Measurements from ENCODE around the gene ABI3. TPM values are rescaled to one million over a fixed set of nuclear protein-coding genes. Genes with fewer than 3 reads are reported as not detected.

Gene ABI3
- total RNA-seq, 1 experiment from 2014 or later: not detected

- ChIA-PET CTCF (interaction anchor here (0.6 to 0.9 kb wide), 3 partner anchors 34 to 1051 kb away, joined by 3 to 9 read pairs (median 7); no protein-coding TSS in a partner anchor), POLR2A (no interaction called here)
- Histone ChIP-seq H3K4me1 (ENCODE audit: control insufficient read depth, insufficient read depth, low read length) (no peaks in the 10 kb centered on the region), H3K27me3 (ENCODE audit: control insufficient read depth, insufficient read depth, low read length) (no peaks in the 10 kb centered on the region), H3K27ac (ENCODE audit: low read length) (peak overlapping the region; percentile 23; the same call in 1 of the 2 replicates), H3K36me3 (ENCODE audit: control insufficient read depth, insufficient read depth, low read length) (no peaks in the 10 kb centered on the region), H3K9me3 (ENCODE audit: control insufficient read depth, insufficient read depth, low read depth, low read length) (no peaks in the 10 kb centered on the region), H3K4me3 (ENCODE audit: low read depth in 2 of 2, low read length in 2 of 2) (peak overlapping the region; percentile 50 to 76)
- TF ChIP-seq SIN3A (IDR thresholded peaks at IDR 0.05; ENCODE audit: borderline replicate concordance, insufficient read depth, low read depth, low read length) (no peak), TCF7L2 (IDR thresholded peaks at IDR 0.05; ENCODE audit: low read depth, low read length) (no peak), POLR2AphosphoS5 (IDR thresholded peaks at IDR 0.05; ENCODE audit: low read depth, low read length) (no peak), REST (IDR thresholded peaks at IDR 0.05; ENCODE audit: insufficient read depth in 1 of 2, low read depth in 2 of 2, low read length in 1 of 2) (no peak)
- TF ChIP-seq, protein P1, sequence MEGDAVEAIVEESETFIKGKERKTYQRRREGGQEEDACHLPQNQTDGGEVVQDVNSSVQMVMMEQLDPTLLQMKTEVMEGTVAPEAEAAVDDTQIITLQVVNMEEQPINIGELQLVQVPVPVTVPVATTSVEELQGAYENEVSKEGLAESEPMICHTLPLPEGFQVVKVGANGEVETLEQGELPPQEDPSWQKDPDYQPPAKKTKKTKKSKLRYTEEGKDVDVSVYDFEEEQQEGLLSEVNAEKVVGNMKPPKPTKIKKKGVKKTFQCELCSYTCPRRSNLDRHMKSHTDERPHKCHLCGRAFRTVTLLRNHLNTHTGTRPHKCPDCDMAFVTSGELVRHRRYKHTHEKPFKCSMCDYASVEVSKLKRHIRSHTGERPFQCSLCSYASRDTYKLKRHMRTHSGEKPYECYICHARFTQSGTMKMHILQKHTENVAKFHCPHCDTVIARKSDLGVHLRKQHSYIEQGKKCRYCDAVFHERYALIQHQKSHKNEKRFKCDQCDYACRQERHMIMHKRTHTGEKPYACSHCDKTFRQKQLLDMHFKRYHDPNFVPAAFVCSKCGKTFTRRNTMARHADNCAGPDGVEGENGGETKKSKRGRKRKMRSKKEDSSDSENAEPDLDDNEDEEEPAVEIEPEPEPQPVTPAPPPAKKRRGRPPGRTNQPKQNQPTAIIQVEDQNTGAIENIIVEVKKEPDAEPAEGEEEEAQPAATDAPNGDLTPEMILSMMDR (IDR thresholded peaks at IDR 0.05): no peak
- ATAC-seq (no peak), DNase-seq (ENCODE audit: low read depth, low spot score) (no peak)
- intact Hi-C loops (cut with micrococcal nuclease; ENCODE audit: unreplicated experiment): no loop called here
- no TSS peak for BruUV-seq (replicated peaks)
- in situ Hi-C loops (cut with HindIII; ENCODE audit: low pct_unique_long_range_greater_than_20kb, low sequenced_read_pairs): no loop called here
These were observed 49.1 kb downstream of the ABI3 start for GRCh38 chr17:49259663-49260010.

GRCh38 chr17:49260011-49260816 lies 49.7 kb downstream of the ABI3 start:
- peak overlapping the region; percentile 29 for H3K27ac ChIP-seq (ENCODE audit: low read length)
- peak overlapping the region; percentile 50 to 76 for H3K4me3 ChIP-seq (ENCODE audit: low read depth in 2 of 2, low read length in 2 of 2)
- intact Hi-C loops (cut with micrococcal nuclease; ENCODE audit: unreplicated experiment): no loop called here
- BruUV-seq (replicated peaks): no TSS peak
- no peaks in the 10 kb centered on the region for H3K36me3 ChIP-seq (ENCODE audit: control insufficient read depth, insufficient read depth, low read length)
- ATAC-seq (peak; percentile 91), DNase-seq (ENCODE audit: low read depth, low spot score) (peak; percentile 42)
- H3K27me3 ChIP-seq (ENCODE audit: control insufficient read depth, insufficient read depth, low read length): no peaks in the 10 kb centered on the region
- no peaks in the 10 kb centered on the region for H3K9me3 ChIP-seq (ENCODE audit: control insufficient read depth, insufficient read depth, low read depth, low read length)
- CTCF ChIA-PET: interaction anchor here (0.5 to 0.9 kb wide), 6 partner anchors 30 to 229 kb away, joined by 3 to 5 read pairs (median 3); partner anchors contain the start of gene PHOSPHO1
- in situ Hi-C loops (cut with HindIII; ENCODE audit: low pct_unique_long_range_greater_than_20kb, low sequenced_read_pairs): no loop called here
- TF ChIP-seq POLR2AphosphoS5 (IDR thresholded peaks at IDR 0.05; ENCODE audit: low read depth, low read length): no peak
- peak; percentile 64 for TF ChIP-seq TCF7L2 (IDR thresholded peaks at IDR 0.05; ENCODE audit: low read depth, low read length)
- no peak; the same call in 1 of the 2 replicates for TF ChIP-seq SIN3A (IDR thresholded peaks at IDR 0.05; ENCODE audit: borderline replicate concordance, insufficient read depth, low read depth, low read length)
- TF ChIP-seq REST (IDR thresholded peaks at IDR 0.05; ENCODE audit: insufficient read depth in 1 of 2, low read depth in 2 of 2, low read length in 1 of 2): no peak
- TF ChIP-seq, protein P1 (IDR thresholded peaks at IDR 0.05): no peak
- H3K4me1 ChIP-seq (ENCODE audit: control insufficient read depth, insufficient read depth, low read length): no peaks in the 10 kb centered on the region
- POLR2A ChIA-PET: interaction anchor here (1.4 kb wide), 1 partner anchor 20 kb away, joined by 6 read pairs; no protein-coding TSS in a partner anchor

All from Panc1 (cell line).